ENCODE measurements around the gene MBNL1.

GRCh38 chr3:152243301-152243711, 25.4 kb upstream of the MBNL1 start:
- TF ChIP-seq ARNT (IDR thresholded peaks at IDR 0.05) (no peak), SP1 (IDR thresholded peaks at IDR 0.05) (no peak), ZNF384 (IDR thresholded peaks at IDR 0.05) (no peak), NFRKB (IDR thresholded peaks at IDR 0.05) (no peak), FOXK2 (IDR thresholded peaks at IDR 0.05) (no peak), L3MBTL2 (conservative IDR thresholded peaks at IDR 0.05) (no peak), BHLHE40 (IDR thresholded peaks at IDR 0.05; ENCODE audit: borderline replicate concordance) (no peak), PKNOX1 (IDR thresholded peaks at IDR 0.05) (no peak), FOXM1 (IDR thresholded peaks at IDR 0.05; ENCODE audit: borderline replicate concordance) (no peak), FOXA1 (IDR thresholded peaks at IDR 0.05) (no peak), ELF4 (IDR thresholded peaks at IDR 0.05) (no peak), HDGF (IDR thresholded peaks at IDR 0.05; ENCODE audit: borderline replicate concordance) (no peak), SUZ12 (IDR thresholded peaks at IDR 0.05) (no peak), TARDBP (IDR thresholded peaks at IDR 0.05) (no peak)

All from HEK293T (cell line).